Keratinocyte (primary cell): ENCODE results near the gene RGS10. TPM values are rescaled to one million over a fixed set of nuclear protein-coding genes. Genes with fewer than 3 reads are reported as not detected.

Experiments used
- DNase-seq: peaks from one replicate; pipeline ENCODE4 v3.0.0-alpha.2; 2011; ENCODE audit warnings: low read depth, missing footprints, low spot score
- FAIRE-seq: peaks from 2 replicates; lab custom pipeline; 2011; peaks lifted over from hg19 to GRCh38; lab: Jason Lieb, UNC
- H2AFZ ChIP-seq: 2 replicates; pipeline ENCODE4 v1.6.0; 2012; ENCODE audit warnings: low read length, control low read depth, inconsistent platforms; ENCODE audit not compliant: control insufficient read depth
- H3K27ac ChIP-seq: 2 replicates; pipeline ENCODE4 v1.5.1; 2011; ENCODE audit warnings: low read length; ENCODE audit not compliant: control insufficient read depth, insufficient read depth
- H3K27me3 ChIP-seq: 3 replicates; pipeline ENCODE4 v1.6.0; 2011; ENCODE audit warnings: low read length; ENCODE audit not compliant: control insufficient read depth, insufficient read depth; ENCODE audit errors: extremely low read depth
- H3K36me3 ChIP-seq, 2 experiments: 2 replicates in 1 of 2; 3 replicates in 1 of 2; pipeline ENCODE4 v1.5.1; 2011; ENCODE audit warnings: low read length in 2 of 2, mild to moderate bottlenecking in 1 of 2; ENCODE audit not compliant: control insufficient read depth in 2 of 2, insufficient read depth in 2 of 2; ENCODE audit errors: extremely low read depth in 1 of 2
- H3K4me1 ChIP-seq: 3 replicates; pipeline ENCODE4 v1.5.1; 2011; ENCODE audit warnings: low read length; ENCODE audit not compliant: control insufficient read depth, insufficient read depth; ENCODE audit errors: extremely low read depth
- H3K4me2 ChIP-seq: 3 replicates; pipeline ENCODE4 v1.6.0; 2011; ENCODE audit warnings: low read depth, low read length; ENCODE audit not compliant: control insufficient read depth, insufficient read depth; ENCODE audit errors: extremely low read depth
- H3K4me3 ChIP-seq, 3 experiments: fragments of 200-600 bp in 1 of 3; sonication (generic) in 1 of 3; 2 replicates in 2 of 3; 3 replicates in 1 of 3; pipeline ENCODE4 v1.5.1; 2011 to 2016; ENCODE audit warnings: low read length in 3 of 3, mild to moderate bottlenecking in 3 of 3, control low read depth in 2 of 3, inconsistent platforms in 1 of 3, low read depth in 1 of 3, mixed read lengths in 1 of 3, mixed run types in 1 of 3, moderate library complexity in 1 of 3; ENCODE audit not compliant: control insufficient read depth in 2 of 3, insufficient read depth in 2 of 3; ENCODE audit errors: extremely low read depth in 1 of 3
- H3K79me2 ChIP-seq: 2 replicates; pipeline ENCODE4 v1.6.0; 2012; ENCODE audit warnings: low read length; ENCODE audit not compliant: control insufficient read depth, insufficient read depth
- H3K9ac ChIP-seq: 3 replicates; pipeline ENCODE4 v1.6.0; 2011; ENCODE audit warnings: low read length; ENCODE audit not compliant: control insufficient read depth, insufficient read depth; ENCODE audit errors: extremely low read depth
- H3K9me1 ChIP-seq: 3 replicates; pipeline ENCODE4 v1.6.0; 2011; ENCODE audit warnings: low read length; ENCODE audit not compliant: control insufficient read depth, insufficient read depth; ENCODE audit errors: extremely low read depth
- H3K9me3 ChIP-seq: 2 replicates; pipeline ENCODE4 v1.5.1; 2012; ENCODE audit warnings: low read depth, low read length; ENCODE audit not compliant: control insufficient read depth
- H4K20me1 ChIP-seq: 3 replicates; pipeline ENCODE4 v1.6.0; 2011; ENCODE audit warnings: low read length; ENCODE audit not compliant: control insufficient read depth, insufficient read depth; ENCODE audit errors: extremely low read depth
- EZH2 ChIP-seq: IDR thresholded peaks from one replicate; pipeline ENCODE4 v1.6.1; 2012; ENCODE audit warnings: inconsistent platforms, mild to moderate bottlenecking, low read length, moderate library complexity
- dilution Hi-C: fragments of 300-500 bp; cut with MboI; formaldehyde crosslinking; loops from one replicate; pipeline ENCODE4 v1.7.0; 2020; ENCODE audit warnings: low sequenced_read_pairs; ENCODE audit not compliant: extremely low pct_ligation_motif_present
- polyA plus RNA-seq, 5 experiments: library from polyadenylated mRNA; depleted of rRNA in 3 of 5; stranded (reverse) in 3 of 5; stranded (forward) in 1 of 5; unstranded in 1 of 5; fragments of >200 nt; gene quantifications; 1 replicate in 1 of 5; 2 replicates in 3 of 5; 3 replicates in 1 of 5; pipeline versions ENCODE4 v1.2.1 to v1.2.3, GENCODE V29; 2011 to 2012; ENCODE audit warnings: missing spikeins in 2 of 5, low read depth in 1 of 5, low replicate concordance in 1 of 5
- TF ChIP-seq, protein P1 (sequence below), 3 experiments: IDR thresholded peaks in 1 of 3; conservative IDR thresholded peaks in 1 of 3; optimal IDR thresholded peaks in 1 of 3; 2 replicates in 2 of 3; 3 replicates in 1 of 3; pipeline versions ENCODE3 to v1.5.1; 2011; ENCODE audit warnings: low read length in 3 of 3, mild to moderate bottlenecking in 3 of 3, moderate library complexity in 2 of 3, control low read depth in 1 of 3, inconsistent platforms in 1 of 3; ENCODE audit not compliant: insufficient read depth in 2 of 3; ENCODE audit errors: extremely low read depth in 1 of 3

RGS10 gene
- polyA plus RNA-seq, 1 donor (not counting 4 experiments of a cell fraction or from before 2014, with no cell fraction given) = 87.8 TPM

- dilution Hi-C loops = no loop called here
- no peak overlapping the region for H3K9ac ChIP-seq
These were observed 81.9 kb downstream of the RGS10 start for GRCh38 chr10:119460369-119461195.

GRCh38 chr10:119459681-119460340 lies 82.7 kb downstream of the RGS10 start:
- Histone ChIP-seq H3K4me1 (peaks cover 12% of the 10 kb centered on the region), H3K9ac (no peak overlapping the region), H3K9me3 (no peaks in the 10 kb centered on the region), H3K79me2 (no peaks in the 10 kb centered on the region), H3K4me3 (no peak overlapping the region), H3K4me2 (no peak overlapping the region), H3K9me1 (no peaks in the 10 kb centered on the region), H3K27me3 (no peaks in the 10 kb centered on the region), H4K20me1 (no peaks in the 10 kb centered on the region), H2AFZ (no peak overlapping the region), H3K27ac (no peak overlapping the region), H3K36me3 (no peaks in the 10 kb centered on the region)
- no peak for DNase-seq
- TF ChIP-seq EZH2 = no peak
- TF ChIP-seq, protein P1, sequence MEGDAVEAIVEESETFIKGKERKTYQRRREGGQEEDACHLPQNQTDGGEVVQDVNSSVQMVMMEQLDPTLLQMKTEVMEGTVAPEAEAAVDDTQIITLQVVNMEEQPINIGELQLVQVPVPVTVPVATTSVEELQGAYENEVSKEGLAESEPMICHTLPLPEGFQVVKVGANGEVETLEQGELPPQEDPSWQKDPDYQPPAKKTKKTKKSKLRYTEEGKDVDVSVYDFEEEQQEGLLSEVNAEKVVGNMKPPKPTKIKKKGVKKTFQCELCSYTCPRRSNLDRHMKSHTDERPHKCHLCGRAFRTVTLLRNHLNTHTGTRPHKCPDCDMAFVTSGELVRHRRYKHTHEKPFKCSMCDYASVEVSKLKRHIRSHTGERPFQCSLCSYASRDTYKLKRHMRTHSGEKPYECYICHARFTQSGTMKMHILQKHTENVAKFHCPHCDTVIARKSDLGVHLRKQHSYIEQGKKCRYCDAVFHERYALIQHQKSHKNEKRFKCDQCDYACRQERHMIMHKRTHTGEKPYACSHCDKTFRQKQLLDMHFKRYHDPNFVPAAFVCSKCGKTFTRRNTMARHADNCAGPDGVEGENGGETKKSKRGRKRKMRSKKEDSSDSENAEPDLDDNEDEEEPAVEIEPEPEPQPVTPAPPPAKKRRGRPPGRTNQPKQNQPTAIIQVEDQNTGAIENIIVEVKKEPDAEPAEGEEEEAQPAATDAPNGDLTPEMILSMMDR (optimal IDR thresholded peaks at IDR 0.05 in 1 of 3, IDR thresholded peaks at IDR 0.05 in 1 of 3, conservative IDR thresholded peaks at IDR 0.05 in 1 of 3; ENCODE audit: extremely low read depth in 1 of 3, insufficient read depth in 2 of 3, low read length in 3 of 3) = no peak
- no peak for FAIRE-seq
- dilution Hi-C loops = no loop called here

More at GRCh38 chr10:119460369-119461195, 81.9 kb downstream of the RGS10 start:
- H3K4me2 ChIP-seq = peak overlapping the region; percentile 67
- H2AFZ ChIP-seq = no peak overlapping the region
- H3K9me1 ChIP-seq = no peaks in the 10 kb centered on the region
- H3K36me3 ChIP-seq = no peaks in the 10 kb centered on the region
- H3K4me1 ChIP-seq = peaks cover 12% of the 10 kb centered on the region
- H3K27me3 ChIP-seq = no peaks in the 10 kb centered on the region
- H3K4me3 ChIP-seq = no peak overlapping the region
- TF ChIP-seq, protein P1 (optimal IDR thresholded peaks at IDR 0.05 in 1 of 3, IDR thresholded peaks at IDR 0.05 in 1 of 3, conservative IDR thresholded peaks at IDR 0.05 in 1 of 3; ENCODE audit: extremely low read depth in 1 of 3, insufficient read depth in 2 of 3, low read length in 3 of 3) = no peak
- no peak for TF ChIP-seq EZH2
- no peaks in the 10 kb centered on the region for H3K9me3 ChIP-seq
- no peak for DNase-seq
- FAIRE-seq = no peak
- H3K27ac ChIP-seq = peak overlapping the region; percentile 19
- no peaks in the 10 kb centered on the region for H3K79me2 ChIP-seq
- no peaks in the 10 kb centered on the region for H4K20me1 ChIP-seq
